HEK293 (cell line): Measurements from ENCODE around the gene DND1.

ENCODE experiments used
- GLI4 ChIP-seq: fragments of 450-650 bp; formaldehyde crosslinking; IDR thresholded peaks from 2 replicates; pipeline ENCODE4 v1.5.1; 2016; ENCODE audit warnings: missing biosample characterization, missing genetic modification characterization
- HOXA7 ChIP-seq: sonication (generic); formaldehyde crosslinking; IDR thresholded peaks from 2 replicates; pipeline ENCODE4 v1.8.1; 2022; ENCODE audit warnings: missing genetic modification reagents, borderline replicate concordance
- KLF1 ChIP-seq: fragments of 450-650 bp; formaldehyde crosslinking; IDR thresholded peaks from 2 replicates; pipeline ENCODE4 v1.5.1; 2016; ENCODE audit warnings: missing biosample characterization, missing genetic modification characterization
- KLF8 ChIP-seq: fragments of 450-650 bp; formaldehyde crosslinking; IDR thresholded peaks from 2 replicates; pipeline ENCODE4 v1.5.1; 2016; ENCODE audit warnings: missing biosample characterization, missing genetic modification characterization
- KLF9 ChIP-seq: fragments of 450-650 bp; formaldehyde crosslinking; IDR thresholded peaks from 2 replicates; pipeline ENCODE4 v1.5.1; 2016; ENCODE audit warnings: missing biosample characterization, missing genetic modification characterization, low read depth
- REPIN1 ChIP-seq: fragments of 450-650 bp; formaldehyde crosslinking; IDR thresholded peaks from 2 replicates; pipeline ENCODE4 v1.5.1; 2017; ENCODE audit warnings: missing biosample characterization, missing genetic modification characterization, low read depth
- ZBTB8A ChIP-seq: fragments of 450-650 bp; formaldehyde crosslinking; IDR thresholded peaks from 2 replicates; pipeline ENCODE4 v1.5.1; 2016; ENCODE audit warnings: missing biosample characterization, missing genetic modification characterization
- ZNF146 ChIP-seq: fragments of 450-650 bp; formaldehyde crosslinking; IDR thresholded peaks from 2 replicates; pipeline ENCODE4 v1.5.1; 2016; ENCODE audit warnings: missing biosample characterization, missing genetic modification characterization
- ZNF155 ChIP-seq: fragments of 450-650 bp; formaldehyde crosslinking; IDR thresholded peaks from 2 replicates; pipeline ENCODE4 v1.5.1; 2016; ENCODE audit warnings: missing biosample characterization, missing genetic modification characterization
- ZNF175 ChIP-seq: fragments of 450-650 bp; formaldehyde crosslinking; IDR thresholded peaks from 2 replicates; pipeline ENCODE4 v1.5.1; 2016; ENCODE audit warnings: missing biosample characterization, missing genetic modification characterization
- ZNF350 ChIP-seq: fragments of 450-650 bp; formaldehyde crosslinking; IDR thresholded peaks from 2 replicates; pipeline ENCODE4 v1.5.0; 2017; ENCODE audit warnings: missing biosample characterization, mild to moderate bottlenecking, missing genetic modification characterization
- ZNF37A ChIP-seq: fragments of 450-650 bp; IDR thresholded peaks from 2 replicates; pipeline ENCODE4 v1.5.1; 2018; ENCODE audit warnings: missing biosample characterization, missing genetic modification characterization
- ZNF394 ChIP-seq: fragments of 450-650 bp; formaldehyde crosslinking; IDR thresholded peaks from 2 replicates; pipeline ENCODE4 v1.5.1; 2016; ENCODE audit warnings: missing biosample characterization, missing genetic modification characterization, mild to moderate bottlenecking, moderate library complexity, borderline replicate concordance
- ZNF416 ChIP-seq: fragments of 450-650 bp; formaldehyde crosslinking; IDR thresholded peaks from 2 replicates; pipeline ENCODE4 v1.5.1; 2016; ENCODE audit warnings: missing biosample characterization, missing genetic modification characterization
- ZNF473 ChIP-seq: fragments of 450-650 bp; formaldehyde crosslinking; IDR thresholded peaks from 2 replicates; pipeline ENCODE4 v1.5.1; 2017; ENCODE audit warnings: missing biosample characterization, missing genetic modification characterization
- ZNF514 ChIP-seq: fragments of 450-650 bp; formaldehyde crosslinking; IDR thresholded peaks from 2 replicates; pipeline ENCODE4 v1.5.1; 2016; ENCODE audit warnings: missing biosample characterization, missing genetic modification characterization
- ZNF560 ChIP-seq: fragments of 450-650 bp; formaldehyde crosslinking; IDR thresholded peaks from 2 replicates; pipeline ENCODE4 v1.5.1; 2017; ENCODE audit warnings: missing biosample characterization, missing genetic modification characterization, borderline replicate concordance
- ZNF626 ChIP-seq: fragments of 450-650 bp; sonication (Bioruptor Pico); formaldehyde crosslinking; IDR thresholded peaks from 2 replicates; pipeline ENCODE4 v1.5.1; 2018; ENCODE audit warnings: missing biosample characterization, missing genetic modification characterization, inconsistent platforms
- ZNF629 ChIP-seq: fragments of 450-650 bp; formaldehyde crosslinking; IDR thresholded peaks from 2 replicates; pipeline ENCODE4 v1.5.1; 2017; ENCODE audit warnings: missing biosample characterization, missing genetic modification characterization
- ZNF670 ChIP-seq: fragments of 450-650 bp; formaldehyde crosslinking; IDR thresholded peaks from 2 replicates; pipeline ENCODE4 v1.5.1; 2016; ENCODE audit warnings: missing biosample characterization, missing genetic modification characterization, low read depth
- ZNF776 ChIP-seq: fragments of 450-650 bp; formaldehyde crosslinking; IDR thresholded peaks from 2 replicates; pipeline ENCODE4 v1.5.0; 2017; ENCODE audit warnings: missing biosample characterization, missing genetic modification characterization, borderline replicate concordance
- ZNF777 ChIP-seq: fragments of 450-650 bp; formaldehyde crosslinking; IDR thresholded peaks from 2 replicates; pipeline ENCODE4 v1.5.1; 2017; ENCODE audit warnings: missing biosample characterization, missing genetic modification characterization, borderline replicate concordance
- TF ChIP-seq, protein P1 (sequence below): fragments of 450-650 bp; IDR thresholded peaks from 2 replicates; pipeline ENCODE4 v1.5.1; 2018; ENCODE audit warnings: missing biosample characterization, mild to moderate bottlenecking, missing genetic modification characterization
- TF ChIP-seq, protein P2 (sequence below): fragments of 450-650 bp; formaldehyde crosslinking; IDR thresholded peaks from 2 replicates; pipeline ENCODE4 v1.5.1; 2016; ENCODE audit warnings: missing biosample characterization, missing genetic modification characterization, low read depth
- TF ChIP-seq, protein P3 (sequence below): fragments of 450-650 bp; formaldehyde crosslinking; IDR thresholded peaks from 2 replicates; pipeline ENCODE4 v1.5.1; 2016; ENCODE audit warnings: missing biosample characterization, missing genetic modification characterization
- TF ChIP-seq, protein P4 (sequence below): fragments of 450-650 bp; formaldehyde crosslinking; IDR thresholded peaks from 2 replicates; pipeline ENCODE4 v1.5.1; 2016; ENCODE audit warnings: missing biosample characterization, missing genetic modification characterization
- TF ChIP-seq, protein P5 (sequence below): fragments of 450-650 bp; formaldehyde crosslinking; IDR thresholded peaks from 2 replicates; pipeline ENCODE4 v1.5.1; 2017; ENCODE audit warnings: missing biosample characterization, missing genetic modification characterization
- TF ChIP-seq, protein P6 (sequence below): fragments of 450-650 bp; formaldehyde crosslinking; IDR thresholded peaks from 2 replicates; pipeline ENCODE4 v1.5.1; 2017; ENCODE audit warnings: missing biosample characterization, missing genetic modification characterization

Gene DND1

DNA sequence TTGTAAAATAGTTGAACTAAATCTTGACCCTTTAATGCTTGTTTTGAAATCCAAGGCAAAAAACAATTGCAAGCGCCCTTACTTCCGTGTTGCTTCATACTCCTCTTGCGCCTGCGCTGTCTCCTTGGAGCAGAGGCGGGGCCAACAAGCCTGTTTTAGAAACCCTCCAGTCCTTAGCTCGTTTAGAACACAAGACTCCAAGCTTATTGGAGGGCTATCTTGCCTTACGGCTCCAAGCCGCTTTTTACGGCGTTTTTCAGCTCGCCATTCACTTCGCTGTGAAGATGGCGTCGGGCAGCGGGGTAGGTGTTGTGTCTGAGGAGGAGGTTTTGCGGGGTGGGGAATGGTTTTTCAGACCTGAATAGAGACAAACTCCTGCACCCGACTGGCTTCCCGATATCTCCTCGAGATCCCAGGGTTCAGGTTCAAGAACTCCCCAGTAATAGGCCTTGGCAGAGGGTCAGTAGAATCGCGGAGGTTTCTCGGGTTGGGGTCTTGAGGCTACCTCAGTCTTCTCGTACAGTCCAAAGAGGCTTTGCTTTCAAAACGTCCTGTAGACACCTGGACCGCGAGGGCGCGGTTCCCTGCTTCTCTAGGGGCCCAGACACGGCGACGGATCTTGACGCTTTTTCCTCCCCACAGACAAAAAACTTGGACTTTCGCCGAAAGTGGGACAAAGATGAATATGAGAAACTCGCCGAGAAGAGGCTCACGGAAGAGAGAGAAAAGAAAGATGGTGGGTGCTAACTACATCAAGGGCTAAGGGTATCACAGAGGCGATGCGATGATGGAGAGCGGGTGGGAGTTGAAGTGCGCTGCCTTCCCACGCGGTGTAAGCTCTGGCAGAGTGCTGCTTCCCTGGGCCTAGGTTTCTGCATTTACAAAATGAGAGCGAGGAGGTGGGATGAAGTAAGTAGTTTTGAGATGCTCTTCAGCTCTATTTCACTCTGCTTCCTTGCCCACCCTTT, 27.1 kb upstream of the DND1 start, which contains the start of gene ZMAT2 (continued):
- TF ChIP-seq ZNF155 (no peak), ZNF473 (tag by site-specific recombination) (no peak), ZNF629 (tag by site-specific recombination) (peak; percentile 28; the same call in 1 of the 2 replicates), KLF1 (no peak), KLF8 (peak; percentile 56; the same call in 1 of the 2 replicates), ZNF394 (no peak), ZNF560 (tag by site-specific recombination) (no peak), ZNF37A (tag by site-specific recombination) (no peak), ZNF626 (tag by site-specific recombination) (no peak), ZBTB8A (tag by site-specific recombination) (no peak), KLF9 (tag by site-specific recombination) (no peak), ZNF416 (no peak), ZNF776 (tag by site-specific recombination) (no peak), ZNF670 (tag by site-specific recombination) (no peak), ZNF350 (no peak), ZNF514 (no peak), GLI4 (tag by site-specific recombination) (no peak), ZNF175 (tag by site-specific recombination) (no peak), HOXA7 (no peak), REPIN1 (tag by site-specific recombination) (no peak), ZNF777 (tag by site-specific recombination) (no peak), ZNF146 (tag by site-specific recombination) (no peak)
- TF ChIP-seq, protein P1, sequence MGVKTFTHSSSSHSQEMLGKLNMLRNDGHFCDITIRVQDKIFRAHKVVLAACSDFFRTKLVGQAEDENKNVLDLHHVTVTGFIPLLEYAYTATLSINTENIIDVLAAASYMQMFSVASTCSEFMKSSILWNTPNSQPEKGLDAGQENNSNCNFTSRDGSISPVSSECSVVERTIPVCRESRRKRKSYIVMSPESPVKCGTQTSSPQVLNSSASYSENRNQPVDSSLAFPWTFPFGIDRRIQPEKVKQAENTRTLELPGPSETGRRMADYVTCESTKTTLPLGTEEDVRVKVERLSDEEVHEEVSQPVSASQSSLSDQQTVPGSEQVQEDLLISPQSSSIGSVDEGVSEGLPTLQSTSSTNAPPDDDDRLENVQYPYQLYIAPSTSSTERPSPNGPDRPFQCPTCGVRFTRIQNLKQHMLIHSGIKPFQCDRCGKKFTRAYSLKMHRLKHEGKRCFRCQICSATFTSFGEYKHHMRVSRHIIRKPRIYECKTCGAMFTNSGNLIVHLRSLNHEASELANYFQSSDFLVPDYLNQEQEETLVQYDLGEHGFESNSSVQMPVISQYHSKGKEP (tag by site-specific recombination) = peak; percentile 58; the same call in 1 of the 2 replicates
- TF ChIP-seq, protein P2, sequence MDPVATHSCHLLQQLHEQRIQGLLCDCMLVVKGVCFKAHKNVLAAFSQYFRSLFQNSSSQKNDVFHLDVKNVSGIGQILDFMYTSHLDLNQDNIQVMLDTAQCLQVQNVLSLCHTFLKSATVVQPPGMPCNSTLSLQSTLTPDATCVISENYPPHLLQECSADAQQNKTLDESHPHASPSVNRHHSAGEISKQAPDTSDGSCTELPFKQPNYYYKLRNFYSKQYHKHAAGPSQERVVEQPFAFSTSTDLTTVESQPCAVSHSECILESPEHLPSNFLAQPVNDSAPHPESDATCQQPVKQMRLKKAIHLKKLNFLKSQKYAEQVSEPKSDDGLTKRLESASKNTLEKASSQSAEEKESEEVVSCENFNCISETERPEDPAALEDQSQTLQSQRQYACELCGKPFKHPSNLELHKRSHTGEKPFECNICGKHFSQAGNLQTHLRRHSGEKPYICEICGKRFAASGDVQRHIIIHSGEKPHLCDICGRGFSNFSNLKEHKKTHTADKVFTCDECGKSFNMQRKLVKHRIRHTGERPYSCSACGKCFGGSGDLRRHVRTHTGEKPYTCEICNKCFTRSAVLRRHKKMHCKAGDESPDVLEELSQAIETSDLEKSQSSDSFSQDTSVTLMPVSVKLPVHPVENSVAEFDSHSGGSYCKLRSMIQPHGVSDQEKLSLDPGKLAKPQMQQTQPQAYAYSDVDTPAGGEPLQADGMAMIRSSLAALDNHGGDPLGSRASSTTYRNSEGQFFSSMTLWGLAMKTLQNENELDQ (tag by site-specific recombination) = no peak
- TF ChIP-seq, protein P3, sequence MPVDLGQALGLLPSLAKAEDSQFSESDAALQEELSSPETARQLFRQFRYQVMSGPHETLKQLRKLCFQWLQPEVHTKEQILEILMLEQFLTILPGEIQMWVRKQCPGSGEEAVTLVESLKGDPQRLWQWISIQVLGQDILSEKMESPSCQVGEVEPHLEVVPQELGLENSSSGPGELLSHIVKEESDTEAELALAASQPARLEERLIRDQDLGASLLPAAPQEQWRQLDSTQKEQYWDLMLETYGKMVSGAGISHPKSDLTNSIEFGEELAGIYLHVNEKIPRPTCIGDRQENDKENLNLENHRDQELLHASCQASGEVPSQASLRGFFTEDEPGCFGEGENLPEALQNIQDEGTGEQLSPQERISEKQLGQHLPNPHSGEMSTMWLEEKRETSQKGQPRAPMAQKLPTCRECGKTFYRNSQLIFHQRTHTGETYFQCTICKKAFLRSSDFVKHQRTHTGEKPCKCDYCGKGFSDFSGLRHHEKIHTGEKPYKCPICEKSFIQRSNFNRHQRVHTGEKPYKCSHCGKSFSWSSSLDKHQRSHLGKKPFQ (tag by site-specific recombination) = no peak
- TF ChIP-seq, protein P4, sequence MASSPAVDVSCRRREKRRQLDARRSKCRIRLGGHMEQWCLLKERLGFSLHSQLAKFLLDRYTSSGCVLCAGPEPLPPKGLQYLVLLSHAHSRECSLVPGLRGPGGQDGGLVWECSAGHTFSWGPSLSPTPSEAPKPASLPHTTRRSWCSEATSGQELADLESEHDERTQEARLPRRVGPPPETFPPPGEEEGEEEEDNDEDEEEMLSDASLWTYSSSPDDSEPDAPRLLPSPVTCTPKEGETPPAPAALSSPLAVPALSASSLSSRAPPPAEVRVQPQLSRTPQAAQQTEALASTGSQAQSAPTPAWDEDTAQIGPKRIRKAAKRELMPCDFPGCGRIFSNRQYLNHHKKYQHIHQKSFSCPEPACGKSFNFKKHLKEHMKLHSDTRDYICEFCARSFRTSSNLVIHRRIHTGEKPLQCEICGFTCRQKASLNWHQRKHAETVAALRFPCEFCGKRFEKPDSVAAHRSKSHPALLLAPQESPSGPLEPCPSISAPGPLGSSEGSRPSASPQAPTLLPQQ (tag by site-specific recombination) = 0 out of 2 replicates have a peak, but pooled peaks have one; percentile 16
- TF ChIP-seq, protein P5, sequence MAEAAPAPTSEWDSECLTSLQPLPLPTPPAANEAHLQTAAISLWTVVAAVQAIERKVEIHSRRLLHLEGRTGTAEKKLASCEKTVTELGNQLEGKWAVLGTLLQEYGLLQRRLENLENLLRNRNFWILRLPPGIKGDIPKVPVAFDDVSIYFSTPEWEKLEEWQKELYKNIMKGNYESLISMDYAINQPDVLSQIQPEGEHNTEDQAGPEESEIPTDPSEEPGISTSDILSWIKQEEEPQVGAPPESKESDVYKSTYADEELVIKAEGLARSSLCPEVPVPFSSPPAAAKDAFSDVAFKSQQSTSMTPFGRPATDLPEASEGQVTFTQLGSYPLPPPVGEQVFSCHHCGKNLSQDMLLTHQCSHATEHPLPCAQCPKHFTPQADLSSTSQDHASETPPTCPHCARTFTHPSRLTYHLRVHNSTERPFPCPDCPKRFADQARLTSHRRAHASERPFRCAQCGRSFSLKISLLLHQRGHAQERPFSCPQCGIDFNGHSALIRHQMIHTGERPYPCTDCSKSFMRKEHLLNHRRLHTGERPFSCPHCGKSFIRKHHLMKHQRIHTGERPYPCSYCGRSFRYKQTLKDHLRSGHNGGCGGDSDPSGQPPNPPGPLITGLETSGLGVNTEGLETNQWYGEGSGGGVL (tag by site-specific recombination) = no peak
- TF ChIP-seq, protein P6, sequence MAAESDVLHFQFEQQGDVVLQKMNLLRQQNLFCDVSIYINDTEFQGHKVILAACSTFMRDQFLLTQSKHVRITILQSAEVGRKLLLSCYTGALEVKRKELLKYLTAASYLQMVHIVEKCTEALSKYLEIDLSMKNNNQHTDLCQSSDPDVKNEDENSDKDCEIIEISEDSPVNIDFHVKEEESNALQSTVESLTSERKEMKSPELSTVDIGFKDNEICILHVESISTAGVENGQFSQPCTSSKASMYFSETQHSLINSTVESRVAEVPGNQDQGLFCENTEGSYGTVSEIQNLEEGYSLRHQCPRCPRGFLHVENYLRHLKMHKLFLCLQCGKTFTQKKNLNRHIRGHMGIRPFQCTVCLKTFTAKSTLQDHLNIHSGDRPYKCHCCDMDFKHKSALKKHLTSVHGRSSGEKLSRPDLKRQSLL = no peak
